Measurements from ENCODE around the gene KIFC3. TPM values are rescaled to one million over a fixed set of nuclear protein-coding genes. Genes with fewer than 3 reads are reported as not detected.

KIFC3 gene
- total and polyA plus RNA-seq, 2 of the 8 experiments (the other 6 are each of a cell fraction or from before 2014, with no cell fraction given): 2.1 to 7.1 TPM

DNA sequence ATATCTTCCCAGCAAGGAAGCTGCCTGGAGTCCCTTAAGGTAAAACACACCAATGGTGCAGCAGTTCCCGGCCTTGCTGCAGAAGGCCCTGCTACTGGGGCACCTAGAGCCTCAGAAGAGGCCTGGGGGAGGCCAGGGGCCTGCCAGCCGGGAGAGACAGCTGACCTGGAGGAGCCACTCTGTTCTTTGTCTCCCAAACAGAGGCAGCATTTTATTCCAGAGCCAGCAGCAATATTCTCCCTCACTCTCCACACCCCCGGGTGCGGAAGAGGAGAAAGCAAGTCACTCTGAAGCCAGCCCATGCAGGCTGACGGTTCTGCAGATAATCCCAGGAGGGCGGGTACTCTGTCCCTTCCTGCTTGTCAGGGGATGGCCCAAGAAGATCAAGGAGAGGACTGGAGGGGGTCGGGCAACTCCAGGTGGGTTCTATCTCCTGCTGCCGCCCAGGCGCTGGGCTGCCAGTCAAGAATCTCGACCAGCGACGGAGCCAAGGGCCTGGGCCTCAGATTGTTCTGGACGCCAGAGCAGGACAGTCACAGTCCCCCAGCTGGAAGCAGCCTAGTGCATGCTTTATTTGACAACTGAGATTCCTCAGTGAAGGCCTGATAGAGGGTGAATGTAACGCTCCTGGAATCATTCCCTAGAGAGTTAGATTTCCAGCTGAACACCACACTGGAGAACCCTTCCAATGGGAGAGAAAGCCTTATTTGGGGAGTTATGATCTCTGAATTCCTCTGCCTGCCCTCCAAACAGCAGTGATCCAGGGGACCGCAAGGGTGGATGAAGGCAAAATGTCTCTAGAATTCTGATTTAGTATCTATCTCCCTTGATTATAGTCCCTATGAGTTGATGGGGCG lies 1.1 kb upstream of the KIFC3 start:
- Histone ChIP-seq H2BK20ac (ENCODE audit: low read length) (peak overlapping the region; percentile 90), H3K79me1 (ENCODE audit: low read depth, low read length) (no peaks in the 10 kb centered on the region; the same call in 1 of the 2 replicates), H3K36me3 (ENCODE audit: control insufficient read depth in 2 of 4, insufficient read depth in 4 of 4, low read length in 3 of 4) (no peaks in the 10 kb centered on the region), H3K4me3 (ENCODE audit: extremely low read depth in 1 of 4, insufficient read depth in 2 of 4, low read depth in 3 of 4, low read length in 4 of 4) (peak overlapping the region; percentile 51 to 60 (median 59); a peak in 4 of 8 replicates), H3K56ac (replicated peaks; ENCODE audit: insufficient read length, low read depth, low read length) (no peak overlapping the region), H2AK5ac (ENCODE audit: low read depth, low read length) (no peak overlapping the region), H3K9ac (replicated peaks in 1 of 4; ENCODE audit: extremely low read depth in 1 of 4, low read depth in 3 of 4, low read length in 3 of 4) (no peak overlapping the region), H3K27me3 (replicated peaks in 1 of 4; ENCODE audit: control insufficient read depth in 3 of 4, extremely low read depth in 1 of 4, insufficient read depth in 3 of 4, low read length in 3 of 4) (peaks cover 0 to 29% (median 23%) of the 10 kb centered on the region in 4 experiments; a peak in 6 of 7 replicates), H3K9me3 (ENCODE audit: insufficient read depth in 2 of 2, low read depth in 1 of 2, low read length in 1 of 2) (no peaks in the 10 kb centered on the region), H3K23me2 (ENCODE audit: low read depth, low read length) (peaks cover 13% of the 10 kb centered on the region), H3K23ac (ENCODE audit: insufficient read length) (no peak overlapping the region), H3K4ac (replicated peaks; ENCODE audit: insufficient read length, low read depth, low read length) (no peak overlapping the region), H4K20me1 (replicated peaks in 1 of 2; ENCODE audit: control insufficient read depth in 1 of 2, insufficient read depth in 2 of 2, low read length in 2 of 2) (peaks cover 0 to 1% of the 10 kb centered on the region in 2 experiments), H2AFZ (ENCODE audit: low read length) (peak overlapping the region; percentile 82), H2BK5ac (ENCODE audit: low read depth, low read length) (peak overlapping the region; percentile 88; the same call in 1 of the 2 replicates), H3K14ac (ENCODE audit: insufficient read length) (no peak overlapping the region), H4K8ac (ENCODE audit: extremely low read depth, insufficient read depth, low read length) (peak overlapping the region; percentile 79; the same call in 1 of the 2 replicates), H3K18ac (ENCODE audit: extremely low read depth, low read length) (no peak overlapping the region; the same call in 1 of the 2 replicates), H4K91ac (replicated peaks; ENCODE audit: insufficient read length, low read length) (peak overlapping the region; percentile 94), H3K27ac (ENCODE audit: low read depth, low read length) (no peak overlapping the region), H3K79me2 (ENCODE audit: control insufficient read depth in 1 of 2, insufficient read depth in 2 of 2, low read length in 2 of 2) (no peaks in the 10 kb centered on the region), H3K4me2 (ENCODE audit: insufficient read depth in 1 of 2, low read depth in 2 of 2, low read length in 2 of 2) (peak overlapping the region; percentile 82 to 84; a peak in 3 of 4 replicates), H2BK15ac (ENCODE audit: low read length) (peak overlapping the region; percentile 99; the same call in 1 of the 2 replicates), H3K4me1 (replicated peaks in 1 of 4; ENCODE audit: control insufficient read depth in 3 of 4, insufficient read depth in 4 of 4, low read length in 3 of 4) (peaks cover 0 to 30% (median 22%) of the 10 kb centered on the region in 4 experiments; a peak in 6 of 7 replicates), H4K5ac (ENCODE audit: insufficient read length, low read depth, low read length) (peak overlapping the region; percentile 57), H2BK120ac (replicated peaks; ENCODE audit: low read depth, low read length) (no peak overlapping the region), H2BK12ac (ENCODE audit: low read depth, low read length) (peak overlapping the region; percentile 100; the same call in 1 of the 2 replicates)
- 53% methylated on average over 16 of the region's 16 CpGs; no CpG with 5 or more reads in 1 of the 2 experiments for WGBS, 2 experiments (ENCODE audit: extremely low coverage in 1 of 2, insufficient coverage in 1 of 2, insufficient read length in 1 of 2, insufficient replicate concordance in 2 of 2, low coverage in 1 of 2, low lambda C conversion rate in 2 of 2, missing lambda C conversion rate in 1 of 2)
- CTCF ChIA-PET (ENCODE audit: partially characterized antibody): interaction anchor here (0.5 to 15.2 kb wide), 8 partner anchors 8 to 180 kb away, joined by 3 to 279 read pairs (median 4); no protein-coding TSS in a partner anchor
- DNase-seq (ENCODE audit: low read depth in 1 of 2, low spot score in 2 of 2) (peak in 1 of 2 experiments; percentile 62), FAIRE-seq (no peak)
- POLR2A ChIA-PET (ENCODE audit: partially characterized antibody): interaction anchor here (1.1 to 1.6 kb wide), 3 partner anchors 8 to 35 kb away, joined by 3 to 4 read pairs (median 4); no protein-coding TSS in a partner anchor
- no peak for TF ChIP-seq KDM4A (IDR thresholded peaks at IDR 0.05; ENCODE audit: low read depth, low read length, severe bottlenecking)
- no peak for TF ChIP-seq TEAD4 (IDR thresholded peaks at IDR 0.05; ENCODE audit: low read depth, low read length)
- TF ChIP-seq BACH1 (IDR thresholded peaks at IDR 0.05; ENCODE audit: low read length): no peak
- no peak for TF ChIP-seq GTF2F1 (IDR thresholded peaks at IDR 0.05; ENCODE audit: borderline replicate concordance, low read depth, low read length)
- no peak for TF ChIP-seq RAD21 (IDR thresholded peaks at IDR 0.05 in 1 of 2, conservative IDR thresholded peaks at IDR 0.05 in 1 of 2; ENCODE audit: low read depth in 2 of 2, low read length in 2 of 2)
- TF ChIP-seq GABPA (IDR thresholded peaks at IDR 0.05; ENCODE audit: borderline replicate concordance, insufficient read depth, low read length): no peak
- no peak for TF ChIP-seq HDAC6 (IDR thresholded peaks at IDR 0.05; ENCODE audit: low read depth, low read length)
- TF ChIP-seq, protein P1, sequence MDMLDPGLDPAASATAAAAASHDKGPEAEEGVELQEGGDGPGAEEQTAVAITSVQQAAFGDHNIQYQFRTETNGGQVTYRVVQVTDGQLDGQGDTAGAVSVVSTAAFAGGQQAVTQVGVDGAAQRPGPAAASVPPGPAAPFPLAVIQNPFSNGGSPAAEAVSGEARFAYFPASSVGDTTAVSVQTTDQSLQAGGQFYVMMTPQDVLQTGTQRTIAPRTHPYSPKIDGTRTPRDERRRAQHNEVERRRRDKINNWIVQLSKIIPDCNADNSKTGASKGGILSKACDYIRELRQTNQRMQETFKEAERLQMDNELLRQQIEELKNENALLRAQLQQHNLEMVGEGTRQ (IDR thresholded peaks at IDR 0.05; ENCODE audit: low read length): no peak
